Superior temporal gyrus (tissue), 1 donor: Measurements from ENCODE around the gene ALKBH1.

Experiments used
- DNase-seq: peaks from one replicate; pipeline ENCODE4 v3.0.0-alpha.2; 2016; ENCODE audit errors: extremely low spot score

Gene ALKBH1

GRCh38 chr14:77623201-77623600 lies 84.6 kb downstream of the ALKBH1 start:
- DNase-seq, result no peak
